HL-60 (cell line): ENCODE data around the gene PTGER3.

Source experiments
- CTCF ChIP-seq: IDR thresholded peaks from one replicate; pipeline ENCODE4 v1.5.1; 2011; ENCODE audit warnings: low read length, control low read depth, inconsistent platforms; ENCODE audit not compliant: insufficient read depth
- POLR2AphosphoS5 ChIP-seq: IDR thresholded peaks from 2 replicates; pipeline ENCODE4 v1.6.1; 2012; ENCODE audit warnings: low read depth
- SPI1 ChIP-seq: IDR thresholded peaks from 2 replicates; pipeline ENCODE4 v1.6.1; 2012; ENCODE audit warnings: low read depth, mild to moderate bottlenecking, borderline replicate concordance

- no peak for TF ChIP-seq CTCF
- no peak for TF ChIP-seq POLR2AphosphoS5
- TF ChIP-seq SPI1, result no peak
These were observed 2.1 kb downstream of the PTGER3 start for GRCh38 chr1:71045463-71046028.
